ENCODE results near the gene GRIK4.
A peak's percentile ranks its signal among the peaks of the same experiment; 100 is the strongest.

The GRIK4 gene

DNA sequence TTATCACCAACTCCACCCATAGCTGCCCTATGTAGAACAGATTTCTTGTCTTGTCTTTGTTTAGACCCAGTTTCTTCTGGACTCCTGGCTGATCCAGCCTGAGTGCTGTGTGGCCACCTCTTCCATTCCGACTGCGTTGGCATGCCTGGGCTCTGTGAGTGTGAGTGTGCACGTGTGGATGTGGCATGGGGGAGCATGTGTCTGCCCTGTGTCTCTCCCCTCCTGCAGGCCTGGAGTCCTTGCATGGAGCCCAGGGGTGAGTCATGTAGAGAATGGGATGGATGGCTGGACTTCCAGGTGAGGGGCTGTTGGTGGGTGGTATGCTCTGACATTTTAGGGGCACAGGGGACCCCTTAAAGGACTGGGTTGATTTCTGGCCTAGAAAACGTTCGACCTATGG lies 194.7 kb downstream of the GRIK4 start:
- DNase-seq (ENCODE audit: low read depth, low spot score), result no peak

DNA sequence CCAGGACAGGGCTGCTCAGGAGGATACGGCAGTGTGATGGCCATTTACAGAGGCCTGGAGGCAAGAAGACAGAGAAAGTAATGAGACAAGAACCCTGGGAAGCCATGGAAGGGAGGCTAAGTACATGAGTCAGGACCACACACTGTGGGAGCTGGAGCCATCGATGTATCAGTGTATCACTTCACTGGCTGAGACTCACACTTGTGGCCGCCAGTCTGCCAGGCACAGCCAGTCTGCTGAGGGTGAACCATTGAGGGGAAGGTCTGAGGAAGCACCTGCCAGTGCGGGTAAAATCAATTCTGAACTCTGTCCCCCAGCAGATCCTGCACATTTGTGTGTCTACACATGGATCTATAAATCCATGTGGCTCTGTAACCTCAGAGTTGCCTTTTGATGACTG lies 195.6 kb downstream of the GRIK4 start:
- no peak for DNase-seq (ENCODE audit: low read depth, low spot score)

DNA sequence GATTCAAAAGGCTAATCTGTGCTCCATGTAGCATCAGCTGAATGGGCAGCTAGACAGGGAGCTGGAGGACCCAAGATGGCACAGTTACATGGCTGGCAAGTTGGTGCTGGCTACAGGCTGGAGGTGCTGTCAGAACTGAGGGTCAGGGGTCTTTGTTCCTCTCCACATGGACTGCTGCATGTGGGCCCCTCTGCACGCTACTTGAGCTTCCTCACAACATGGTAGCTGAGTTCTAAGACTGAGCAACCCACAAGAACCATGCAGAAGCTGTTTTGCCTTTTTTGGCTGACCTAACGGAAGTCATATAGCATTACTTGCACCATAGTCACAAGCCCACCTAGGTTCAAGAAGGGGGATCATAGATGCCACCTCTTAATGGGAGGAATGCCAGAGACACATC lies 196.1 kb downstream of the GRIK4 start:
- no peak for DNase-seq (ENCODE audit: low read depth, low spot score)

DNA sequence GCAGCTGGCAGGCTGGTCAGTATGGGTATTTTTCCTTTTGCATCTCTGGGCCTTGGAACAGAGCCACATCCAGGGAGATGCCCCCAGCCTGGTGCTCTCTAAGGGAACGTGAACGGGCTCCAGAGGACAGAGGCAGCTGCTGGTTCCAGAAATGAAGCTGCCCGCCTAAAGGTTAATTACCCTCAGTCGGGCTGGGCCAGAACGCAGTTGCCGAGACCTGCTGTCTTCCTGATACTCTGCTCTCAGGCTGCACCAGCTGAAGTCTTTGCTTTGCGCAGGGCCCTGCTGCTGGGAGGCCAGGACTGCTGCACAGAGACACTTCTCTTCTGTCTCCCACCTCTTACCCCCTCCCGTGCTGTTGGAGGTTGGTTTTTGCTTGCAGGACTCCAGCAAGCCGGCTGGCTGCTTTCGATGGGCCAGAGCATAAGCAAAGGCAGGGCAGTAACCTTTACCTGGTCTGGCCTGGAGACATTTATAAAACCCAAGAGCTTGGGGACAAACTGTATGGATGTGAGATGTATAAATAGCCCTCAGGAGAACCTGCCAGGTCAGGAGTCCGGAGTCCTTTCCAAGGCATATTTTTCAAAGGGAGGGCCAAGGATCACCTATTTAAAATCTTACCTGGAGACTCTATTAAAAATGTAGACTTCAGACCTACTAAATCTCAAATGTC lies 197.1 kb downstream of the GRIK4 start:
- DNase-seq (ENCODE audit: low read depth, low spot score), result no peak

DNA sequence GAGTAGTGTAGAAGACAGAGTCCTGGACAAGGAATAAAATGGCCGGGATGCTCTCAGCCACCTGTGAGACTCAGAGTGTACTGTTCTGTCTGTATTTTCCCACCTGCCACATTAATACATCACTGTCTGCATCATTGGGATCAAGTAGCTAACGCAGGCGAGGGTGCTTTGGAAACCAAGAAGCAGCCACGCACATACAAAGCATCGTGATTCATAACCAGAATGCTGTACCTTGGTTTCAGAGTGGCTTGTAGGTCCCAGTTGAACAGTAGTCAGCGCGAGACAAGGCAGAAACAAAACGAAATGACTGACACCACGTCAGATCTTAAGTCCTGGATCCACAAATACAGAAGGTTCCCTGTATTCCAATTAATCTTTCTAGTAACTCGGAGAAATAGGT lies 198.3 kb downstream of the GRIK4 start:
- DNase-seq (ENCODE audit: low read depth, low spot score), result no peak

DNA sequence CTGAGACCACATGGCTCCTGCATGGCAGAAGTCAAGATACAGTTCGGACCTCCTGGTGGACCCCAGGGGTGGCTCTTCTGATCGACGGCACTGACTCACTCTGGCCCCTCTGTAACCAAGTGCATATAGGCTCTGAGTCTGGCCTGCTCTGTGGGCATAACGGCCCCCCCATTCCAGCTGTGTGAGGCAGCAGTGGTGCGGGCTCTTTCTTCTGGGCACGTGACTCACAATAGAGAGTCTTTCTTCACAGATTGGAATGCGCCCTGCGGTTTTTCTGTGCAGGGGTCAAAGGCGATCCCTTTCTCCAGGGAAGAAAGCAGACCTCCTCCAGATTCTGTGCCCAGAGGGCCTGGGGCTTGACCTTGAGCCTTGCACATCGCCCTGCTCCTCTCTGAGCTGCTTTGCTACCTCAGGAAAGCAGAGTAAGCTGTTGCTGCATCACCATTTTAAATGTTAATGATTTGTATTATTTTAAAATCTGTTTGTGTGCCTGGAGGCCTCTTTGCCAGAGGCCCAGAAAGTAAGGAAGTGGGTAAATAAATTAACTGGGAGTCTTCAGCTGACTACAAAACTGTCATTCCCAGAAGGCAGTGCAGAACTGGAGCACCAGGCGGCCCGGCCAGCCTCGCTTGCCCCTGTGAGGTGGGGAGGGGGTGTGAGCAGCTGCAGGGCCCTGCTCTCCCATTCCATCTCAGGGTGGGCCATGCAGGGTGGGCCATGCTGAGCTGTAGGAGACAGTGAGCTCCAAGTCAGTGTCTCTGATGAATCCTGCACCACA lies 199.0 kb downstream of the GRIK4 start:
- peak; percentile 33 for DNase-seq (ENCODE audit: low read depth, low spot score)

DNA sequence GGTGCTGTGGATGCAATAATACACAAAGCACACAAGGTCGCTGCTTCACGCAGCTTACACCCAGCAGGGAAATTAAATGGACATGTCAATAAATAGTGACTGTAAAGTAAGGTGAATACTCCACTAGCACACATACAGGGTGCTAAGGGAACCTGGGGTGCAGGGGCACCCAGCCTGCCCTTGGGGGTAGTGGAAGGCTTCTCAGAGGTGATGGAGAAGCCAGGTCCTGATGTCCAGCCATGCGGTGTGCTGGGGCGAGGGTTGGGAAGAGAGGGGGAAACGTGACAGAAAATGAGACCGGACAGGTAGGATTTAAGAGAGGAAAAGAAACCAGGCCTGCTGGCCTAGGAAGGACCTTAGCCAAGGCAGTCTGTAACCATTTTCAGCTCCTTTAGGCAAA lies 200.5 kb downstream of the GRIK4 start:
- DNase-seq (ENCODE audit: low read depth, low spot score), result no peak

DNA sequence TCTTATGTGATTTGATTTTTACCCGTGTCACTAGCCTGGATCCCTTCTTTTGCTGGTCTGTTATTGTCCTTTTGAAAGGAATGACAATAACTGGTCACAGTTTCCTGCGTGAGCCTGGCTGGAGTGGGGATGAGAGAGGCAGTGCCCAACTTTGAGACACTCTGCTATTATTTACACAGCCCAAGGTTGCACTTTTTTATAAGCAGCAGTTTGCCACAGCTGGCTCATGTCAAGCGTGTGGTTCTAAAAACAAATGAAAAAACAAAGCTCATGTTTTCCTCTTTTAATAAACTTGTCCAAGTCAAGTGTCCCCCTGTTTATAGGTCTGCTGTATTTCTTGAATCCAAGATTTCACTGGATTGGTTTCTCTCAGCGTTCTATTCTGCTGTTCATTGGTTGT lies 201.3 kb downstream of the GRIK4 start:
- DNase-seq (ENCODE audit: low read depth, low spot score), result no peak

DNA sequence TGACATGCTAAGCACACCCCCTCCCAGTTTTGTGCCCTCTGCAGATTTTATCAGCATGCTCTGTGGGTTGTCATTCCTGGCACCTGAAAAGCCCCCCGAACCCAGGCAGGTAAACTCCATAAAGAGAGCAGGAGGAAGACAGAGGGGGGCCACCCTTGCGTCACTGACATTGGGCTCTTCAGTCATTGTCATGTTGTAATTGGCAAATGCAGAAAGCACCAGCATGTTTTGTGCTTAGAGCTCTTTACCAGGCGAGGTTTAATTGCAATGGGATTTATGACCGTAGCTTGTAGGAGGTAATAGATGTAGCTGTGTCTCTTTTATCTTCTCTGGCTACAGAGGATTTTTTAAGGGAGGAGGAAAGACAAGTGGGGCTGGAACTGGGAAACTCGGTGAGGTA lies 201.7 kb downstream of the GRIK4 start:
- DNase-seq (ENCODE audit: low read depth, low spot score), result no peak

DNA sequence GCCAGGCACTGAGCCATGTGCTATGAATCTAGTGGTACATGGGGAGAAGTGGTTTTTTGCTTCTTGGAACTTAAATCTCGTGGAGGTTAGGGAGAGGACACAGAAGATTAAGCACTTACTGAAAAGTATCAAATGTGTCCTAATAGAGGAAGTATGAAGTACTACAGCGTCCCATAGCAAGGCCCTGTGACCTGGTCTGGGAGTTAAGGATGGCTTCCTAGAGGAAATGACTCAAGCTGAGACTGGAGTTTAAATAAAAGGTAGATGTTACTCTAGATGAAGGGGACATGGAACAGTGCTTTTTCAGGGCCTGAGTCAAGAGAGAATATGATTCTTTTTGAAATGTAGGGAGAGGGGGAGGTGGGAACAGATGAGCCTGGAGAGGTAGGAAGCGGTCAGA lies 202.9 kb downstream of the GRIK4 start:
- no peak for DNase-seq (ENCODE audit: low read depth, low spot score)

DNA sequence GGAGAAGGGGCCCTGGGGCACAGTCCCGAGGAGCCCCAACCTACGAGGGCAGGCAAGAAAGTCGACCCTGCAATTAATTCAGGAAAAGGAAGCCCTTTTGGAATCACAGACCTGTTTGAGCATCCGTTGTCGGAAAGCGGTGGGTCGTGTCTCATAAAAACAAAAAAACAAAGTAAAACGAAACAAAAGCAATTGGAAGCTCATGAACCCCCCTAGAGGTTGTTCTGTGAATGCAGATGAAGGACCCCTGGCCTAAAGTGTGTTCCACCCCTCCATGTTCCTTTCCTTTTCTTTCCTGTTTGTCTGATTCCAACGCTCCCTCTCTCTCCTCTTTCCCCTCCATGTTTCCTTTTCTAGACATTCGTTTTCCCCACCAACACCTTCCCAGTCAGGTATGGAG lies 203.7 kb downstream of the GRIK4 start:
- DNase-seq (ENCODE audit: low read depth, low spot score), result peak; percentile 25

DNA sequence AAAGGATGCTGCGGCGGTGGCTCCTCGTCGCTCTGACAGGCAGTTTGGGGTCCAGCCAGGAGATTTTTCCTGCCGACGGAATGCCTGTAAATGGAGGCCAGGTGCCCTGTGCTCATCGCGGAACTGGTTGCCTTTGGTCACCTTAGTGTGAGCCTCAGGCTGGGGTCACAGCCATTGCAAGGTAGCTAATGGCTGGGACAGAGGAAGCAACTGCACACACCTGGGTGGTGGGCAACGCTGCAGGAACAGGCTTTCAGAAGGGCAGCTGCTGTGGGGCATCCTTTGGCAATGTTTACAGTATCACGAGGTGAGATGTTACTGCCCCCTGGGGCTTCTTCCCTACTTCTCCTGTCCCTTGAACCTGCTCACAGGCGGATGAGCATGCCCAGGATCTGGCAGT lies 205.5 kb downstream of the GRIK4 start:
- DNase-seq (ENCODE audit: low read depth, low spot score), result no peak

DNA sequence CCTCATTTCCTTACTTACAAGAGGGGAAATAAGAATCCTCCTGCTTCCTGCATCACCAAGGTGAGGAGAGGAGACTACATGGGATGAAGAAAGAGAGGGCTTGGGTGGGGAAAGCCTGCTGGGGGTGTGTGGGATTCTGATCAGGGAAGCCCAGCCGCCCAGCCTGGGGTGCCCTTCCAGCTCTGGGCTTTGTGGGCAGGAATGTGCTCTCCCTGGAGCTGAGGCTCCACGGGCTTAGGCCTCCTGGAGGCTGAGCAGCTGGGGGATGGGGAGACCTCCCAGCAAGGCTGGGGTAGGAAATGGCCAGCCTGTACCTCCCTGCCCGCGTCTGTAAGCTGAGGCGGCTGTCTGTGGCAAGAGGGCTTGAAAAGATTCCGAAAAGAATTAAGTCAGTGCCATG lies 206.1 kb downstream of the GRIK4 start:
- no peak for DNase-seq (ENCODE audit: low read depth, low spot score)

DNA sequence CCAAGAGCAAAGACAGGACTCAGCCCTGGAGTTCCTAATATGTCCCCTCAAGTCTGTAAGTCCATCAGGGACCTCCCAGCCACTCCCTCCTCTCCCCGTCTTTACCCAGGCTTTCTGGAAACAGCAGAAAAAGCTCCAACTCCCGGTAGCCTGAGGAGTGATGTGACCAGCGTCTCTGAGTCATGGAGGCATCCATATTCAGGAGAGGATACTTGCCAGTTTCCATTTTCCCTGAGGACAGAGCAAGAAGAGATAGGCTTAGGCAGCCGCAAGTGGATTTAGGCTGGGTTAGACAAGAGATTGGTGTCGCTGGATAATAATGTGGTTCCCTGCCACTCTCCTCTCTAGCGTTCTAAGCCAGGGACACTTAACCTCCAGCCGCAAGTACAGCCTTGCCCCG lies 206.6 kb downstream of the GRIK4 start:
- no peak for DNase-seq (ENCODE audit: low read depth, low spot score)

DNA sequence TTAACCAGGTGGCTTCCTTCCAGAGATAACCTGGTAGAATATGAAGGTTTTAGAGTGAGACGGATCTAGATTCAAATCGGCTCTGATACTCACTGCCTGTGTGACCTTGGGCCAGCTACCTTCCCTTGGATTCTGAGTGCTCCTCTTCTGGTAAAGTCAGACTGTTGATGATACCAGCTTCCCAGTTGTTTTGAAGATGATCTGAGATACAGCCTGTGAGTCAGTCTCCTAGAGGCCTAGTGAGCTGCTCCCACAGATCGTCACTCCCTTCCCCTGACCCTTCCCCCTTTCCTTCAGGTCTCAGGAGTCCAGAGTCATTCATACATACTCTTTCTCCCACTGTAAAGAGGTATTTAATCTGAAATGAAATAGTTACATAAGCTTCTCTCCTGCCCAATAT lies 207.8 kb downstream of the GRIK4 start:
- DNase-seq (ENCODE audit: low read depth, low spot score), result no peak

DNA sequence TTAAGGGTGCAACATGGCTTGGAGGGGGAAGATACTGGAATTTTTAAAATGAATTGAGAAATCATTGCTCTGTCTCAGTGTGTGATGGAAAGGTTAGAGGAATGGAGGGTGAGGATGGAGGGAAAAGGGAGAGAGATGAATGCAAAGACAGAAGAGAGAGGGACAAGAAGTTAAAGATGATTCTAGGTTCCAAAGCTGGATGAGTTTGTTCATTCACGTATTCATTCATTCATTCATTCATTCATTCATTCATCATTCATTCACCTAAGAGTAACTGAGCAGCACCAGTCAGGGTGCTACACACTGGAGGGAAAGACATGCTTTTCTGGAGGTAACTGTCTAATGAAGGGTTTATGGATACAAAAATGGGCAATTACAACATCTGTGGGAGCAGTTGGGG lies 209.2 kb downstream of the GRIK4 start:
- DNase-seq (ENCODE audit: low read depth, low spot score), result no peak

DNA sequence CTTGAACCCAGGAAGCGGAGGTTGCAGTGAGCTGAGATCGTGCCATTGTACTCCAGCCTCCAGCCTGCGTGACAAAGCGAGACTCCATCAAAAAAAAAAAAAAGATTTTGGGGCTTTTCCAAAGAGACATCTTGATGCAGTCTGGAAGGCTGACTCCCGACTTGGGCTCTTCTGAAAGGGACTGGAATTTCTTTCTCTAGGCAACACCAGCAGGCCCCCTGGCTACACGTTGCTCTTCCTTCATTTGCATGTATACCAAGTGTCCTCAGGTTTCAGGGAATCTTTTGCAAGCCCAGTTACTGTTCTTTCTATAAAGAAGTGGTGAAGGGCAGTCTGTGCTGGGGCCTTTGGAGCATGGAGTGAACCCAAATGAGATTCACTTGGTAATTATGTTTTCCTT lies 211.0 kb downstream of the GRIK4 start:
- DNase-seq (ENCODE audit: low read depth, low spot score), result peak; percentile 25

DNA sequence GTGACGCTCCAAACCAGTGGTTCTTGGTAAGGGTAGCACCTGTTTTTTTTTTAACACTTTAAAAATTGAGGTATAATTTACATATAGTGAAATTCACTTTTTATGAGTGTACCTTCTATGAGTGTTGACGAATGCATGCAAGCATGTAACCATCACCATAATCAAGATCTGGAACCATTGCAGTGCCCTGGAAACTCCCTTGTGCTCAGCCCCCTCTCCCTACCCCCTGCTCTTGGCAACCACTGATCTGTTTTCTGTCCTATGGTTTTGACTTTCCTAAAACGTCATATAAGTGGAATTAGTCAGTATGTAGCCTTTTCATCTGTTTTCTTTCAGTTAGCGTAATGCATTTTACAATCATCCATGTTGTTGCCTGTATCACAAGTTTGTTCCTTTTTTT lies 212.2 kb downstream of the GRIK4 start:
- DNase-seq (ENCODE audit: low read depth, low spot score), result no peak

DNA sequence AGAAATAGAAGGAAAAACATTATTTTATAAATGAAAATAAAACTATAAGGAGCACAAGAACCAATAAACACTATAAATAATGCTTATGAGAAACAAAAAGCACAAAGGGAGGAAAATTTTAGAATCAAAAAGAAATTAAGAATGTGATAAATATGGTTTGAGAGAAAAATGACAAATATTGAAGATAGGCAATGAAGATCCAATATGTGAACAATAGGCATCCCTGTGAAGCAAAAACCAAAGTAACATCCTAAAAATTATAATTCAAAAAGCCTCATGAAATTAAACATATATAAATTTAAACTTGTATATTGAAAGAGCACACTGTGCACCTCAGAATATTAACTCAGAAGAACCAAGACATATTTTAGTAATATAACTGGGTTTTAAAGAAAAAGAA lies 216.2 kb downstream of the GRIK4 start:
- no peak for DNase-seq (ENCODE audit: low read depth, low spot score)

DNA sequence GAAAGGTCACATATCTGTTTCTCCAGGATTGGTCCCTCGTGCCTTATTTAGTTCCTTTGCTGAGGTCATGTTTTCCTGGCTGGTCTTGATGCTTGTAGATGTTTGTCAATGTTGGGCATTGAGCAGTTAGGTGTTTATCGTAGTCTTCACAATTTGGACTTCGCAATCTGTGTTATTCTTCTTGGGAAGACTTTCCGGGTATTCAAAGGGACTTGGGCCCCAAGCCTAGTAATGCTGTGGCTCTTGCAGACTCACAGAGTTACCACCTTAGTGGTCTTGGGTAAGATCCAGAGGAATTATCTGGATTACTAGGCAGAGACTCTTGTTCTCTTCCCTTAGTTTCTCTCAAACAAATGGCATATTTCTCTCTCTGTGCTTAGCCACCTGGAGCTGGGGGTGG lies 223.5 kb downstream of the GRIK4 start:
- no peak for DNase-seq (ENCODE audit: low read depth, low spot score)

DNA sequence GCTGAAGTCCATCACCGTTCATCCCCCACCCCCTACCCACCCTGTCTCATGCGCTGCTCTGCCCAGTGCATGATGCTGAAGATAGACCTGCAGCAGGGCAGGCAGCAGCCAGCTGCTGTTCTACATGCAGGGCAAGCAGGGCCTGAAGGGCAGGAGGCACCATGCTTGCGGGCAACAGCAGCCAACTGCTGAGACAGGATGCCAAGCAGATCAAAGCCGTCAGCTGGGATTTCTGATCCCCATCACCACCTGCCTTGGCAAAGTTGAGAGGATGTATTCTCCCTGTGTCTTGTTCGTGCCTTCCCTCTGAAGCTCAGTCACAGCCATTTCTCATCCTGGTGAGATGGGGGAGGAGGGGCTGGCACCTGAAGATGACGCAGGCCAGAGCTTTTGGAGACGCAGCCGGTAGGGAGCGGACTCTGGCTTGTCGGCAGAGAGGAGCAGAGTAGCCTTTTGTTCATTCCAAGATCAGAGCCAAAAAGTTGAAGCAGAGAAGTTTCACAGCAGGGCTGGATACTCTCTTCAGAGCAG lies 227.0 kb downstream of the GRIK4 start:
- no peak for DNase-seq (ENCODE audit: low read depth, low spot score)

DNA sequence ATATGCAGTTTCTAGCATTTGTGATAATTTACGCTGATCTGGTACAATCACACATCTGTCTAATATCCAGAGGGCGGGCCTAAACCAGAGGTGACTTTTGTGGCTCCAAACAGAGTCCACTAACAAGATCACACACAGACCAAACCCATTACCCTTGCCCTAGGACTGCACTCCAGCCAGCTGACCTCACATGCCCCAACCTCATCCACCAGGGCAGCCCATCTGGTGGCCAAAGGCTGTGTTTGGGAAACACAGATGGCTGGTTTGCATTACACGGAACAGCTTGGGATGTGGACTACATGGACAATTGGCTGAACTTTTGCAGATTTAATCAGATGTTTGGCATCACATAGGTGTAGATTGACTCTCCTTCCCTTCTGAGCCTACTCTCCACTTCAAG lies 228.2 kb downstream of the GRIK4 start:
- DNase-seq (ENCODE audit: low read depth, low spot score), result no peak

DNA sequence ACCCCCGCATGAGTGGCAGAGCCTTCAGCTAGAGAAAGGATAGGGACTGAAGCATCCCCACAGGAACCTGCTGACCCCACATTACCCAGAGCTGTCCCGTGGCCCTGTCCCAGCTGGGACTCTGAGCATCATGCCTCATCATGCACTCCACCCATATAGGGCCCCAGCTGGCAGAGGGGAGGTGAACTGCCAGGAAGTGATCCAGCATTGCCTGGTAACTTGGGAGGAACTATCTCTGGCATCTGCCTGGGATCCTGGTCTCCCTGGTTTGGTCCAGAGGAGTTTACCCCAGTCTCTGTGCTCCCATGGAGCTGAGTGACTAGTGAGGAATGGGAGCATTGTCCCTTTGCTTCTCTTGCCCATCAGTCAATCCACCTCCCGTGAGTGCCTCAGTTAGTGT lies 228.8 kb downstream of the GRIK4 start:
- DNase-seq (ENCODE audit: low read depth, low spot score), result no peak
